HepG2 (cell line): ENCODE measurements around the gene SYMPK. TPM values are rescaled to one million over a fixed set of nuclear protein-coding genes. Genes with fewer than 3 reads are reported as not detected.

ENCODE experiments used
- ATAC-seq: fragments of 200-7000 bp; cut with Tn5 transposase; 3 replicates; pipeline ENCODE4 v1.9.1; 2020; ENCODE audit warnings: mild to moderate bottlenecking, moderate library complexity
- BruUV-seq: library from RNA; stranded (reverse); fragments of 400-500 nt; replicated peaks from 2 replicates; lab custom pipeline; 2021; lab: Mats Ljungman, UMichigan
- CTCF ChIA-PET: fragments of 300-600 bp; formaldehyde crosslinking; extraction: SDS; loops from one replicate; lab custom pipeline; 2021; ENCODE audit warnings: low total read pairs, inconsistent platforms, low intra/inter-chr PET ratio; lab: Yijun Ruan, JAX
- POLR2A ChIA-PET: fragments of 350-600 bp; sonication (Branson Sonifier 250); formaldehyde crosslinking; loops from one replicate; lab custom pipeline; 2020; ENCODE audit warnings: antibody characterized with exemption, inconsistent platforms; lab: Yijun Ruan, JAX
- DNase-seq: peaks from one replicate; pipeline ENCODE4 v3.0.0-alpha.2; 2015; ENCODE audit warnings: low spot score
- FAIRE-seq: peaks from 3 replicates; lab custom pipeline; 2011; peaks lifted over from hg19 to GRCh38; lab: Jason Lieb, UNC
- H2AFZ ChIP-seq: one replicate; pipeline ENCODE4 v1.6.1; 2011; ENCODE audit warnings: low read length, inconsistent platforms
- H3K27ac ChIP-seq: fragments of 300-600 bp; 3 replicates; pipeline ENCODE4 v1.8.0; 2011; ENCODE audit warnings: mixed run types, mild to moderate bottlenecking, mixed read lengths, low read length, inconsistent platforms; ENCODE audit not compliant: insufficient read depth; ENCODE audit errors: extremely low read length
- H3K27me3 ChIP-seq, 2 experiments: fragments of 200-600 bp in 1 of 2; 2 replicates in 1 of 2; 3 replicates in 1 of 2; pipeline versions ENCODE4 v1.6.0 to v1.8.0; 2011; ENCODE audit warnings: low read length in 2 of 2, mild to moderate bottlenecking in 2 of 2, moderate library complexity in 2 of 2, inconsistent platforms in 1 of 2; ENCODE audit not compliant: insufficient read depth in 2 of 2, control insufficient read depth in 1 of 2
- H3K36me3 ChIP-seq, 2 experiments: fragments of 200-600 bp in 1 of 2; replicated peaks in 1 of 2; 2 replicates in 1 of 2; 3 replicates in 1 of 2; pipeline versions ENCODE4 v1.5.1 to v1.8.0; 2011; ENCODE audit warnings: low read length in 2 of 2, inconsistent platforms in 1 of 2; ENCODE audit not compliant: insufficient read depth in 2 of 2, control insufficient read depth in 1 of 2
- H3K4me1 ChIP-seq: 2 replicates; pipeline ENCODE4 v1.5.1; 2012; ENCODE audit warnings: low read length, inconsistent platforms; ENCODE audit not compliant: insufficient read depth
- H3K4me2 ChIP-seq: 2 replicates; pipeline ENCODE4 v1.6.0; 2011; ENCODE audit warnings: low read depth, low read length, inconsistent platforms
- H3K4me3 ChIP-seq, 3 experiments: fragments of 200-600 bp in 1 of 3; sonication (generic), shearing (Covaris generic) in 1 of 3; replicated peaks in 1 of 3; 2 replicates each; pipeline ENCODE4 v1.5.1; 2011 to 2016; ENCODE audit warnings: low read length in 3 of 3, inconsistent platforms in 2 of 3, low read depth in 2 of 3, mild to moderate bottlenecking in 2 of 3, control low read depth in 1 of 3, mixed read lengths in 1 of 3; ENCODE audit not compliant: insufficient read depth in 1 of 3
- H3K79me2 ChIP-seq: one replicate; pipeline ENCODE4 v1.6.1; 2011; ENCODE audit warnings: low read length, inconsistent platforms; ENCODE audit not compliant: insufficient read depth
- H3K9ac ChIP-seq: 2 replicates; pipeline ENCODE4 v1.6.0; 2011; ENCODE audit warnings: mild to moderate bottlenecking, low read depth, low read length, inconsistent platforms; ENCODE audit not compliant: insufficient read depth
- H3K9me3 ChIP-seq: 2 replicates; pipeline ENCODE4 v1.5.1; 2012; ENCODE audit warnings: mild to moderate bottlenecking, low read length
- H4K20me1 ChIP-seq: 2 replicates; pipeline ENCODE4 v1.6.0; 2011; ENCODE audit warnings: inconsistent platforms, mild to moderate bottlenecking, low read length, moderate library complexity; ENCODE audit not compliant: insufficient read depth
- AGO1 ChIP-seq: fragments of 200-400 bp; formaldehyde crosslinking; IDR thresholded peaks from 2 replicates; pipeline ENCODE4 v1.6.1; 2017; ENCODE audit warnings: mild to moderate bottlenecking, low read depth, low read length, moderate library complexity; ENCODE audit not compliant: poor library complexity, severe bottlenecking
- AGO2 ChIP-seq: fragments of 200-400 bp; formaldehyde crosslinking; optimal IDR thresholded peaks from 2 replicates; pipeline ENCODE3; 2017; ENCODE audit warnings: mild to moderate bottlenecking, low read depth, low read length, moderate library complexity
- KIAA2018 ChIP-seq: sonication (generic); formaldehyde crosslinking; IDR thresholded peaks from 2 replicates; pipeline ENCODE4 v1.5.0; 2020; ENCODE audit warnings: mild to moderate bottlenecking, missing genetic modification reagents, borderline replicate concordance
- POLR2A ChIP-seq, 2 experiments: IDR thresholded peaks; 2 replicates each; pipeline ENCODE4 v1.6.1; 2011; ENCODE audit warnings: low read depth in 2 of 2, low read length in 2 of 2, mild to moderate bottlenecking in 1 of 2, moderate library complexity in 1 of 2; ENCODE audit not compliant: insufficient read depth in 1 of 2
- RBFOX2 ChIP-seq: fragments of 200-400 bp; formaldehyde crosslinking; IDR thresholded peaks from 2 replicates; pipeline ENCODE4 v1.6.1; 2017; ENCODE audit warnings: low read depth, mild to moderate bottlenecking, low read length
- RNF2 ChIP-seq: fragments of 450-650 bp; conservative IDR thresholded peaks from 2 replicates; pipeline ENCODE4 v1.6.1; 2016; ENCODE audit warnings: low read depth
- WGBS: methylation state at CpG from one replicate; pipeline ENCODE4 v1.1.6; 2017; ENCODE audit warnings: low lambda C conversion rate; 5-methylcytosine and 5-hydroxymethylcytosine counted together
- in situ Hi-C: cut with HindIII; loops from 2 replicates; pipeline ENCODE4 v1.10.0; 2017; ENCODE audit warnings: low pct_unique_long_range_greater_than_20kb; ENCODE audit not compliant: extremely low pct_ligation_motif_present
- intact Hi-C: fragments of 100-400 bp; cut with micrococcal nuclease; formaldehyde crosslinking; loops from one replicate; pipeline ENCODE4 v1.10.0; 2022; ENCODE audit not compliant: unreplicated experiment
- polyA plus RNA-seq, 8 experiments: library from polyadenylated mRNA; depleted of rRNA in 3 of 8; stranded (reverse) in 7 of 8; unstranded in 1 of 8; fragments of >200 nt; fragmentation: Illumina TruSeq in 4 of 8; extraction: Trizol in 4 of 8; gene quantifications; 2 replicates each; pipeline versions ENCODE4 v1.2.1 to v1.2.3, GENCODE V29; 2011 to 2016; ENCODE audit warnings: low read depth in 4 of 8, missing spikeins in 1 of 8, mixed read lengths in 1 of 8; ENCODE audit not compliant: insufficient read depth in 1 of 8
- total RNA-seq, 5 experiments: library from RNA; depleted of rRNA; stranded (reverse); fragments of >200 nt; fragmentation: Illumina TruSeq; extraction: Trizol; gene quantifications; 2 replicates each; pipeline ENCODE4 v1.2.3, GENCODE V29; 2016; ENCODE audit warnings: low read depth in 1 of 5
- TF ChIP-seq, protein P1 (sequence below): sonication (generic); formaldehyde crosslinking; conservative IDR thresholded peaks from 2 replicates; pipeline ENCODE4 v1.8.0; 2022; ENCODE audit warnings: low read depth, missing genetic modification reagents
- TF ChIP-seq, protein P2 (sequence below): IDR thresholded peaks from 2 replicates; pipeline ENCODE4 v1.6.1; 2012; ENCODE audit warnings: low read length, improper control_type of control experiment

Gene SYMPK
- total and polyA plus RNA-seq, 2 of the 13 experiments (the other 11 are each of a cell fraction or from before 2014, with no cell fraction given), result 21.9 to 55.7 TPM

- ATAC-seq (no peak), FAIRE-seq (no peak), DNase-seq (no peak)
- H3K4me1 ChIP-seq, result peaks cover 86% of the 10 kb centered on the region
- 97% methylated on average over 23 of the region's 34 CpGs for WGBS
- no peak overlapping the region for H2AFZ ChIP-seq
- H4K20me1 ChIP-seq, result 0 out of 2 replicates have a peak, but pooled peaks cover 4% of the 10 kb centered on the region
- H3K9me3 ChIP-seq, result no peaks in the 10 kb centered on the region
- in situ Hi-C loops, result no loop called here
- peaks cover 22% of the 10 kb centered on the region for H3K79me2 ChIP-seq
- peak overlapping the region; percentile 94 for H3K27ac ChIP-seq
- no peak overlapping the region for H3K4me2 ChIP-seq
- H3K4me3 ChIP-seq, result no peak overlapping the region
- no TSS peak for BruUV-seq
- intact Hi-C loops, result no loop called here
- peaks cover 0 to 5% of the 10 kb centered on the region in 2 experiments; a peak in 2 of 5 replicates for H3K36me3 ChIP-seq
- POLR2A ChIA-PET, result interaction anchor here (3.0 to 13.2 kb wide), 2 partner anchors 8 to 11 kb away, joined by 75 to 388 read pairs; partner anchors contain the start of genes FOXA3, IRF2BP1 and SYMPK
- H3K27me3 ChIP-seq, result no peaks in the 10 kb centered on the region
- H3K9ac ChIP-seq, result no peak overlapping the region
- CTCF ChIA-PET, result interaction anchor here (2.2 kb wide), 1 partner anchor 11 kb away, joined by 11 read pairs; no protein-coding TSS in a partner anchor
- peak; percentile 97 for TF ChIP-seq AGO2
- TF ChIP-seq, protein P1, sequence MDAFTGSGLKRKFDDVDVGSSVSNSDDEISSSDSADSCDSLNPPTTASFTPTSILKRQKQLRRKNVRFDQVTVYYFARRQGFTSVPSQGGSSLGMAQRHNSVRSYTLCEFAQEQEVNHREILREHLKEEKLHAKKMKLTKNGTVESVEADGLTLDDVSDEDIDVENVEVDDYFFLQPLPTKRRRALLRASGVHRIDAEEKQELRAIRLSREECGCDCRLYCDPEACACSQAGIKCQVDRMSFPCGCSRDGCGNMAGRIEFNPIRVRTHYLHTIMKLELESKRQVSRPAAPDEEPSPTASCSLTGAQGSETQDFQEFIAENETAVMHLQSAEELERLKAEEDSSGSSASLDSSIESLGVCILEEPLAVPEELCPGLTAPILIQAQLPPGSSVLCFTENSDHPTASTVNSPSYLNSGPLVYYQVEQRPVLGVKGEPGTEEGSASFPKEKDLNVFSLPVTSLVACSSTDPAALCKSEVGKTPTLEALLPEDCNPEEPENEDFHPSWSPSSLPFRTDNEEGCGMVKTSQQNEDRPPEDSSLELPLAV (CRISPR knock-in tag), result no peak
- TF ChIP-seq KIAA2018 (CRISPR knock-in tag), result no peak
- peak; percentile 87 for TF ChIP-seq RBFOX2
- TF ChIP-seq, protein P2, sequence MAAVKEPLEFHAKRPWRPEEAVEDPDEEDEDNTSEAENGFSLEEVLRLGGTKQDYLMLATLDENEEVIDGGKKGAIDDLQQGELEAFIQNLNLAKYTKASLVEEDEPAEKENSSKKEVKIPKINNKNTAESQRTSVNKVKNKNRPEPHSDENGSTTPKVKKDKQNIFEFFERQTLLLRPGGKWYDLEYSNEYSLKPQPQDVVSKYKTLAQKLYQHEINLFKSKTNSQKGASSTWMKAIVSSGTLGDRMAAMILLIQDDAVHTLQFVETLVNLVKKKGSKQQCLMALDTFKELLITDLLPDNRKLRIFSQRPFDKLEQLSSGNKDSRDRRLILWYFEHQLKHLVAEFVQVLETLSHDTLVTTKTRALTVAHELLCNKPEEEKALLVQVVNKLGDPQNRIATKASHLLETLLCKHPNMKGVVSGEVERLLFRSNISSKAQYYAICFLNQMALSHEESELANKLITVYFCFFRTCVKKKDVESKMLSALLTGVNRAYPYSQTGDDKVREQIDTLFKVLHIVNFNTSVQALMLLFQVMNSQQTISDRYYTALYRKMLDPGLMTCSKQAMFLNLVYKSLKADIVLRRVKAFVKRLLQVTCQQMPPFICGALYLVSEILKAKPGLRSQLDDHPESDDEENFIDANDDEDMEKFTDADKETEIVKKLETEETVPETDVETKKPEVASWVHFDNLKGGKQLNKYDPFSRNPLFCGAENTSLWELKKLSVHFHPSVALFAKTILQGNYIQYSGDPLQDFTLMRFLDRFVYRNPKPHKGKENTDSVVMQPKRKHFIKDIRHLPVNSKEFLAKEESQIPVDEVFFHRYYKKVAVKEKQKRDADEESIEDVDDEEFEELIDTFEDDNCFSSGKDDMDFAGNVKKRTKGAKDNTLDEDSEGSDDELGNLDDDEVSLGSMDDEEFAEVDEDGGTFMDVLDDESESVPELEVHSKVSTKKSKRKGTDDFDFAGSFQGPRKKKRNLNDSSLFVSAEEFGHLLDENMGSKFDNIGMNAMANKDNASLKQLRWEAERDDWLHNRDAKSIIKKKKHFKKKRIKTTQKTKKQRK, result no peak
- peak in 1 of 2 experiments; percentile 14; a peak in 1 of 4 replicates for TF ChIP-seq POLR2A (IDR thresholded peaks at IDR 0.05; ENCODE audit: insufficient read depth in 1 of 2, low read depth in 2 of 2, low read length in 2 of 2)
- TF ChIP-seq AGO1, result peak; percentile 44
- TF ChIP-seq RNF2, result no peak
These were observed 9.4 kb upstream of the SYMPK start for GRCh38 chr19:45872095-45872919.
